Measurements from ENCODE around the gene SPON2.

Gene SPON2

DNA sequence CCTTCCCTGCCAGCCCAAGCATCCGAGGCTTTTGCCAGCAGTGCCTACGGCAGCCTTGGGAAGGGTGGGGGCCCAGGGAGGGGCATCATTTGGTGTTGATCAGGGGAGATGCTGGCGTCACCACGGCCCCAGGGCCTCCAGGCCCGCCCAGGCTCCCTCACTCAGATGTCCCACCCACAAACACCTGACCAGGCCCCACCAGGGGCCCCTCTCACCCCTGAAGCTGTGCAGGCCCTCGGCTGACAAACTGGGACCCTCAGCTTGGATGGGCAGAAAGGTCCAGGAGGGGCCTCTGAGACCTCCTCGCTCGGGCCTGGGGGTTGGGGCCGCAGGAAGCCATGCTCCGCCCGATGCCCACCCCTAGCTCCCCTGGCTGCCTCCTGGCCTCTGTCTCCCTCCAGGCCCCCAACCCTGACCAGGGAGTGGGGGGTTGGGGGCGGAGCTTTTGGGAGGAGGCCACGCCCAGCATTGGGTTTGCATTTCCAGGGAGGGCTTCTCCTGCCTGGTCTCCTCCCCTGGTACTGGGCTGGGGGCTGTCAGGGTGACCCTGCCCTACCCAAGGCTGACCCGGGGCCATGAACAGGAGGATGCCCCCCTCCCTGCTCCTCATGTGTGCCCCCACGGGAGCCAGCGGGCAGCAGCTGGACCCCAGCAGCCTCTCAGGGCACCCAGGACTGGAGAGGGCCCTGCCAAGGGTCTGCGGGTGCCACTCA is 33.4 kb upstream of the SPON2 start:
- H3K4me1 ChIP-seq (ENCODE audit: insufficient read depth, low read length): peaks cover 44% of the 10 kb centered on the region
- peak; percentile 4 for DNase-seq
- no peaks in the 10 kb centered on the region for H3K27me3 ChIP-seq (ENCODE audit: insufficient read depth, low read length, poor library complexity)
- H3K36me3 ChIP-seq (ENCODE audit: insufficient read depth, low read length): peaks cover 6% of the 10 kb centered on the region
- no peaks in the 10 kb centered on the region for H3K9me3 ChIP-seq (ENCODE audit: insufficient read depth, low read length, severe bottlenecking)
- no peak overlapping the region for H3K4me2 ChIP-seq (ENCODE audit: insufficient read depth, low read length)
- H3K27ac ChIP-seq (ENCODE audit: low read length): peak overlapping the region; percentile 35; the same call in 1 of the 2 replicates
- no peaks in the 10 kb centered on the region for H4K20me1 ChIP-seq (ENCODE audit: insufficient read depth, low read length)
- H2AFZ ChIP-seq (ENCODE audit: low read depth, low read length): no peak overlapping the region
- no peak for ATAC-seq (ENCODE audit: insufficient read depth, low read depth)
- H3K9ac ChIP-seq (ENCODE audit: low read depth, low read length): no peak overlapping the region; the same call in 1 of the 2 replicates
- H3K79me2 ChIP-seq (ENCODE audit: insufficient read depth, low read length): peaks cover 3% of the 10 kb centered on the region
- no peak overlapping the region for H3K4me3 ChIP-seq (ENCODE audit: low read depth in 1 of 2, low read length in 2 of 2)
- TF ChIP-seq EZH2 (IDR thresholded peaks at IDR 0.05; ENCODE audit: borderline replicate concordance, low read depth, low read length, severe bottlenecking) (no peak), CTCF (IDR thresholded peaks at IDR 0.05; ENCODE audit: borderline replicate concordance, extremely low read depth, low read length, poor library complexity, severe bottlenecking) (no peak)

DNA sequence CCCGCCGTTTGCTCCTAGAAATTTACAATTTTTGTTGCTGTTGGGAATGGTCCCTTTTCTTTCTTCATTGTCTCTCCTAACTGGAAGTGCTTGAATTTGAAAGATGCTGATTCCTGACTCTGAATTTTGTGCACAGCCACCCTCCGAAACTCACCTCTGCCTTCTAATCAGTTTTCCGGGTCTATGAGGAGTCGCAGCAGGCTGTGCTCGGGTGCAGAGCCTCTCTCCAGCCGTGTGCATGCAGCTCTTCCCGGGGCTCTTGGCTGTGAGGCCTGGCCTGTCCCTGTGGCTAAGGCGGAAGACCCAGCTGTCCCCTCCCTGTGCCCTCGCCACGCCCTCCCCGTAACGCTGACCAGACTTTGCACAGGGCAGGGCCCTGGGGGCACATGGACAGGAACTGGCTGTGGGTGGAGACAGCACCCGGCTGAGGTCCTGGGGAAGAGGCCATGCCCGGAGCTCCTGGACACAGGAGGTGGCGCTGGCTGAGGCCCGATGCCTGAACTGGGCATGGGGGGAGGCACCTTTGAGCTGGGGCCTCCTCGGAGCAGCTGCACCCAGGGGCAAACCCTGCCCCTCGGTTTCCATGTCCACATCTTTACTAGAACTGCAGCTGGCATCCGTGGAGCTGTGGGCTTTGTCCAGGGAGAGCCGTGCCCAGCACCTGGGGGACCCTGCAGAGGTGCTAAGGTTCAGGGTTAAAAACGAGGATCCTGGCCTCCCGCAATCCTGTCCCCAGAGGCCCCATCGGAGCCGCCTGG is 32.6 kb upstream of the SPON2 start:
- DNase-seq: peak; percentile 3
- no peaks in the 10 kb centered on the region for H3K27me3 ChIP-seq (ENCODE audit: insufficient read depth, low read length, poor library complexity)
- H3K4me2 ChIP-seq (ENCODE audit: insufficient read depth, low read length): no peak overlapping the region
- peaks cover 10% of the 10 kb centered on the region for H3K79me2 ChIP-seq (ENCODE audit: insufficient read depth, low read length)
- no peaks in the 10 kb centered on the region for H3K9me3 ChIP-seq (ENCODE audit: insufficient read depth, low read length, severe bottlenecking)
- ATAC-seq (ENCODE audit: insufficient read depth, low read depth): no peak
- H2AFZ ChIP-seq (ENCODE audit: low read depth, low read length): no peak overlapping the region
- TF ChIP-seq EZH2 (IDR thresholded peaks at IDR 0.05; ENCODE audit: borderline replicate concordance, low read depth, low read length, severe bottlenecking) (no peak), CTCF (IDR thresholded peaks at IDR 0.05; ENCODE audit: borderline replicate concordance, extremely low read depth, low read length, poor library complexity, severe bottlenecking) (no peak)
- H3K36me3 ChIP-seq (ENCODE audit: insufficient read depth, low read length): peaks cover 5% of the 10 kb centered on the region
- H3K4me1 ChIP-seq (ENCODE audit: insufficient read depth, low read length): peaks cover 51% of the 10 kb centered on the region
- H3K27ac ChIP-seq (ENCODE audit: low read length): peak overlapping the region; percentile 95
- H4K20me1 ChIP-seq (ENCODE audit: insufficient read depth, low read length): no peaks in the 10 kb centered on the region
- H3K4me3 ChIP-seq (ENCODE audit: low read depth in 1 of 2, low read length in 2 of 2): no peak overlapping the region
- no peak overlapping the region for H3K9ac ChIP-seq (ENCODE audit: low read depth, low read length)

DNA sequence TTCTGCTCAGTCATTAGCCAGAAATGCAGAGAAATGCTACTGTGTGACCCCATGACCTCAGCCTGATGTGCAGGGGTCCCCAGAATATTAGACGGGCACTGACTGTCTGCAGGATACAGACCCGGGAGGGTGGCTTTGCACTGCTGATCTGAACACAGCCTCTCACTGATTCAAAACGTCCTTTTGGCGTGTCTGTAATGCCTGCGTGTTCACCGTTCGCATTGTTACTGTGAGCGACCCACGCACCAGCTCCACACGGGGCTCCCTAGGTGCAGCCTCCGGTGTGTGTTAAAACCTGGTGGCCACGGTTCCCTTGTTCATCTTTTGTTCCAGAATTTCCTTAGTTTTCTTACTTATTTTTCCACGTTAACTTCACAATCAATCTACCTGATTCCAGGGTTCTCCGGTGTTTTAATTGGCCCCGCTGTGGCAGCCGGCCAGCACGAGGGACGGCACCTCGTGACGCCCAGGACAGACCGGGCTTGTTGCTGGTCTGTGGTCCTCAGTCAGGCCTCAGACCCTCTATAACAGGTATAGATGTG is 32.0 kb upstream of the SPON2 start:
- no peaks in the 10 kb centered on the region for H3K9me3 ChIP-seq (ENCODE audit: insufficient read depth, low read length, severe bottlenecking)
- DNase-seq (peak; percentile 2), ATAC-seq (ENCODE audit: insufficient read depth, low read depth) (no peak)
- H2AFZ ChIP-seq (ENCODE audit: low read depth, low read length): no peak overlapping the region
- no peak for TF ChIP-seq CTCF (IDR thresholded peaks at IDR 0.05; ENCODE audit: borderline replicate concordance, extremely low read depth, low read length, poor library complexity, severe bottlenecking)
- TF ChIP-seq EZH2 (IDR thresholded peaks at IDR 0.05; ENCODE audit: borderline replicate concordance, low read depth, low read length, severe bottlenecking): no peak
- H3K36me3 ChIP-seq (ENCODE audit: insufficient read depth, low read length): peaks cover 12% of the 10 kb centered on the region
- H4K20me1 ChIP-seq (ENCODE audit: insufficient read depth, low read length): no peaks in the 10 kb centered on the region
- no peak overlapping the region for H3K9ac ChIP-seq (ENCODE audit: low read depth, low read length)
- peaks cover 58% of the 10 kb centered on the region for H3K4me1 ChIP-seq (ENCODE audit: insufficient read depth, low read length)
- H3K27ac ChIP-seq (ENCODE audit: low read length): peak overlapping the region; percentile 95
- peaks cover 17% of the 10 kb centered on the region for H3K79me2 ChIP-seq (ENCODE audit: insufficient read depth, low read length)
- no peaks in the 10 kb centered on the region for H3K27me3 ChIP-seq (ENCODE audit: insufficient read depth, low read length, poor library complexity)
- no peak overlapping the region for H3K4me2 ChIP-seq (ENCODE audit: insufficient read depth, low read length)
- H3K4me3 ChIP-seq (ENCODE audit: low read depth in 1 of 2, low read length in 2 of 2): no peak overlapping the region

Data from DND-41 (cell line).